ENCODE results near the gene TARBP1.

TARBP1 gene

DNA sequence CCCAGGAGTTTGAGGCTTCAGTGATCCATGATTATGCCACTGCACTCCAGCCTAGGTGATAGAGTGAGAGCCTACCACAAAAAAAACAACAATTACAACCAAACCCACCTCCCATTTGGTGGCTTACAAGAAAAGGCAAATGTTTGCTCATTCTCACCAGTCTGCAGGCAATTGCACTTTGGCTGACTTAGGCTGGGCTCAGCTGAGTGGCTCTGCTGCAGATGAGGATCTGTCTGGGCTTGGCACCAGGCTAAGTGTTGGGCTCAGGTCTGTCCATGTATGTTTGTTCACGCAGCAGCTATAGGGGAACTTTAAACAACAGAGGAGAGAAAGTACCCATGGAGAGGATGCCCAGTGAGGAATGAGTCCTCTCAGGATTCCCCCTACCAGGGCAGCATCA is 133.7 kb downstream of the TARBP1 start:
- DNase-seq (ENCODE audit: low read depth in 2 of 2) = no peak

DNA sequence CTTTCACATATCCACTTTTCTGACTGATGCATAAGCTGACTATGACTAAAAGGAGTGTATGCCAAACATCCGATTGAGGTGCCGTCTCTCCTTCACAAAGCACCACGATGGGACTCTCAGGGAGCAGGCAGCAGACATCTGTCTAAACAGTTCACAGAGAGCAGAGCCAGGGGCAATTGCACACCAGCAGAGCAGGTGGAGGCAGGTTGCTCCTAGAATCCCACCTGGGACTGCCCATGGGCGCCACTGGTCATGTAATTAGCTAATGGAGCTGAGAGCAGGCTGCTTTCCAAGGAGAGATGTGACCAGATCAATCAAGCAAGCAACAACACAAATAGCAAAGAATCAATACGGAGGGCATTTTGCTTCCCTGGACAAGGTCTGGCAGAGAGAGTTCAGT is 136.2 kb downstream of the TARBP1 start:
- no peak for DNase-seq (ENCODE audit: low read depth in 2 of 2)
